Subcutaneous adipose tissue (tissue), 4 donors: ENCODE measurements around the gene PLEKHA5. TPM values are rescaled to one million over a fixed set of nuclear protein-coding genes. Genes with fewer than 3 reads are reported as not detected.

Source experiments
- total RNA-seq, 4 donors: library from RNA; depleted of rRNA; stranded (reverse); fragments of >200 nt; gene quantifications; one replicate each; pipeline ENCODE4 v1.1.0, GENCODE V29; 2016
- TF ChIP-seq, protein P1 (sequence below): fragments of 450-650 bp; IDR thresholded peaks from one replicate; pipeline ENCODE4 v1.5.1; 2016; ENCODE audit warnings: low read depth, mild to moderate bottlenecking, control low read depth, antibody characterized with exemption, moderate library complexity

The PLEKHA5 gene
- total RNA-seq, 4 donors from 2014 or later, result 22.3 to 26.3 (median 24.1) TPM

GRCh38 chr12:19191563-19191962 is 62.0 kb downstream of the PLEKHA5 start:
- TF ChIP-seq, protein P1, sequence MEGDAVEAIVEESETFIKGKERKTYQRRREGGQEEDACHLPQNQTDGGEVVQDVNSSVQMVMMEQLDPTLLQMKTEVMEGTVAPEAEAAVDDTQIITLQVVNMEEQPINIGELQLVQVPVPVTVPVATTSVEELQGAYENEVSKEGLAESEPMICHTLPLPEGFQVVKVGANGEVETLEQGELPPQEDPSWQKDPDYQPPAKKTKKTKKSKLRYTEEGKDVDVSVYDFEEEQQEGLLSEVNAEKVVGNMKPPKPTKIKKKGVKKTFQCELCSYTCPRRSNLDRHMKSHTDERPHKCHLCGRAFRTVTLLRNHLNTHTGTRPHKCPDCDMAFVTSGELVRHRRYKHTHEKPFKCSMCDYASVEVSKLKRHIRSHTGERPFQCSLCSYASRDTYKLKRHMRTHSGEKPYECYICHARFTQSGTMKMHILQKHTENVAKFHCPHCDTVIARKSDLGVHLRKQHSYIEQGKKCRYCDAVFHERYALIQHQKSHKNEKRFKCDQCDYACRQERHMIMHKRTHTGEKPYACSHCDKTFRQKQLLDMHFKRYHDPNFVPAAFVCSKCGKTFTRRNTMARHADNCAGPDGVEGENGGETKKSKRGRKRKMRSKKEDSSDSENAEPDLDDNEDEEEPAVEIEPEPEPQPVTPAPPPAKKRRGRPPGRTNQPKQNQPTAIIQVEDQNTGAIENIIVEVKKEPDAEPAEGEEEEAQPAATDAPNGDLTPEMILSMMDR, result no peak

GRCh38 chr12:19192710-19193109 is 63.2 kb downstream of the PLEKHA5 start:
- TF ChIP-seq, protein P1, result no peak

- TF ChIP-seq, protein P1, result no peak
Measured at GRCh38 chr12:19194963-19195362, 65.4 kb downstream of the PLEKHA5 start.

DNA sequence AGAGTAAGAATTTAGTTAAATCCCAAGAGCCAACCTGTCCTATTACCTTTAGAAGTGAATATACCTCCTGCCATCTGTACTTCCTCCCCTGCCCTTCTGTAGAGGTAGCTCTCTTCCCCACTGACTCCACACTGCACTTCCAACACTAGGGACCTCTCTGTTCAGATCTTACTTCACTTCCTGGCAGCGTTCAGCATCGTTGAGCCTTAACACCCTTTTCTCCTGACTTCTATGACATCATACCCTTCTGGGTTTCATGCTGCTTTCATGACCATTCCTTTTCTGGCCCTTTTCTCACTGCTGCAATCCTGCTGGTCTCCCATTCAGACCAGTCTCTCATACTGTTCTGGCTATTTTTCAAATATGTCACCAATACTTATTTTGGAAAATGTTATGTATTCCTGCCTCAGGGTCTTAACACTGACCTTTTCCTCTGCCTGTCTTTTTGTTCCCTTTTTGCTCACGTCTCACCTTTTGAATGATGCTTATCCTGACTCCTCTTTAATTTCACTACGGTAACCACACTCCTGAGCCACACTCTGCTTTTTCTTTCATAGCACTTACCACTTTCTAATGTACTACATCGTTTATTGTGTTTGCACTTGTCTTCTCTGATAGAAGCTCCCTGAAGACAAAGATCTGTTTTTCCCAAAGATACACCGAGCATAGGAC is 67.6 kb downstream of the PLEKHA5 start:
- TF ChIP-seq, protein P1, result no peak

GRCh38 chr12:19198272-19198671 is 68.7 kb downstream of the PLEKHA5 start:
- TF ChIP-seq, protein P1, result no peak

GRCh38 chr12:19199332-19199731 is 69.8 kb downstream of the PLEKHA5 start:
- TF ChIP-seq, protein P1, result no peak

- TF ChIP-seq, protein P1, result no peak
Measured at GRCh38 chr12:19200261-19200660, 70.7 kb downstream of the PLEKHA5 start.
